Measurements from ENCODE around the gene ATG16L2.

- TF ChIP-seq MYBL2 (IDR thresholded peaks at IDR 0.05; ENCODE audit: low read depth) (no peak), MYBL2 (CRISPR knock-in tag; IDR thresholded peaks at IDR 0.05; ENCODE audit: borderline replicate concordance) (no peak), ZBTB33 (CRISPR knock-in tag; IDR thresholded peaks at IDR 0.05) (no peak), SUPT5H (IDR thresholded peaks at IDR 0.05) (no peak), POLR2AphosphoS5 (IDR thresholded peaks at IDR 0.05; ENCODE audit: control insufficient read depth, insufficient read depth, low read depth, low read length) (no peak), TAF1 (IDR thresholded peaks at IDR 0.05; ENCODE audit: control insufficient read depth, extremely low read depth, insufficient read depth, low read length, severe bottlenecking) (no peak), POLR2G (IDR thresholded peaks at IDR 0.05; ENCODE audit: low read depth, low read length) (no peak), CBX3 (IDR thresholded peaks at IDR 0.05; ENCODE audit: borderline replicate concordance in 1 of 2, low read length in 2 of 2) (no peak), E2F8 (IDR thresholded peaks at IDR 0.05; ENCODE audit: low read depth, partially characterized antibody) (no peak), PHF8 (IDR thresholded peaks at IDR 0.05; ENCODE audit: borderline replicate concordance, low read length) (no peak), EZH2 (IDR thresholded peaks at IDR 0.05; ENCODE audit: borderline replicate concordance, low read depth, low read length) (no peak), NR1H2 (CRISPR knock-in tag; IDR thresholded peaks at IDR 0.05) (no peak), CTCF (IDR thresholded peaks at IDR 0.05 in 2 of 3, conservative IDR thresholded peaks at IDR 0.05 in 1 of 3; ENCODE audit: insufficient read depth in 2 of 3, low read depth in 1 of 3, low read length in 3 of 3) (no peak), HBP1 (CRISPR knock-in tag; IDR thresholded peaks at IDR 0.05) (no peak), TEAD4 (IDR thresholded peaks at IDR 0.05; ENCODE audit: low read length) (no peak), TEAD4 (CRISPR knock-in tag; IDR thresholded peaks at IDR 0.05; ENCODE audit: borderline replicate concordance) (no peak)
Measured at GRCh38 chr11:72823105-72823804, 9.0 kb downstream of the ATG16L2 start.

All from K562 (cell line).